T-helper 2 cell treated with Interferon-gamma antibody and Interleukin-4, amounts not matched to agents 5 μg/mL and 100 μg/mL, for 36 hours (primary cell): Measurements from ENCODE around the gene PPP2CA.

ENCODE experiments used
- DNase-seq: peaks from one replicate; pipeline ENCODE4 v3.0.0; 2021; ENCODE audit warnings: low spot score
- H3K27ac Mint-ChIP-seq: one replicate; pipeline ENCODE4 v1.8.0; 2021; ENCODE audit warnings: mild to moderate bottlenecking, mixed read lengths
- H3K27me3 Mint-ChIP-seq: one replicate; pipeline ENCODE4 v1.8.0; 2021; ENCODE audit warnings: low read depth, mixed read lengths
- H3K36me3 Mint-ChIP-seq: one replicate; pipeline ENCODE4 v1.8.0; 2021; ENCODE audit warnings: low read depth, mixed read lengths
- H3K4me1 Mint-ChIP-seq: one replicate; pipeline ENCODE4 v1.8.0; 2021; ENCODE audit warnings: low read depth, mixed read lengths
- H3K4me3 Mint-ChIP-seq: one replicate; pipeline ENCODE4 v1.8.0; 2022; ENCODE audit warnings: mild to moderate bottlenecking, moderate library complexity, mixed read lengths
- H3K9me3 Mint-ChIP-seq: one replicate; pipeline ENCODE4 v1.8.0; 2021; ENCODE audit warnings: mixed read lengths

PPP2CA gene

GRCh38 chr5:134250949-134251348 lies 25.1 kb upstream of the PPP2CA start:
- DNase-seq = no peak
- Mint-ChIP-seq H3K4me1 (no peaks in the 10 kb centered on the region), H3K4me3 (no peak overlapping the region), H3K36me3 (no peaks in the 10 kb centered on the region), H3K9me3 (no peaks in the 10 kb centered on the region), H3K27ac (no peak overlapping the region), H3K27me3 (peaks cover 11% of the 10 kb centered on the region)

GRCh38 chr5:134249469-134250379 lies 23.9 kb upstream of the PPP2CA start:
- DNase-seq = no peak
- Mint-ChIP-seq H3K4me1 (no peaks in the 10 kb centered on the region), H3K27ac (no peak overlapping the region), H3K27me3 (peaks cover 12% of the 10 kb centered on the region), H3K9me3 (no peaks in the 10 kb centered on the region), H3K4me3 (no peak overlapping the region), H3K36me3 (no peaks in the 10 kb centered on the region)

- H3K36me3 Mint-ChIP-seq = no peaks in the 10 kb centered on the region
- peaks cover 8% of the 10 kb centered on the region for H3K27me3 Mint-ChIP-seq
- H3K9me3 Mint-ChIP-seq = no peaks in the 10 kb centered on the region
- H3K27ac Mint-ChIP-seq = no peak overlapping the region
- H3K4me1 Mint-ChIP-seq = no peaks in the 10 kb centered on the region
- no peak for DNase-seq
- H3K4me3 Mint-ChIP-seq = no peak overlapping the region
These were observed 22.4 kb upstream of the PPP2CA start for GRCh38 chr5:134248256-134248655.

GRCh38 chr5:134247428-134248224 lies 21.8 kb upstream of the PPP2CA start:
- Mint-ChIP-seq H3K36me3 (no peaks in the 10 kb centered on the region), H3K27me3 (peaks cover 8% of the 10 kb centered on the region), H3K4me3 (no peak overlapping the region), H3K4me1 (no peaks in the 10 kb centered on the region), H3K9me3 (no peaks in the 10 kb centered on the region), H3K27ac (no peak overlapping the region)
- DNase-seq = no peak

GRCh38 chr5:134246771-134247427 lies 21.0 kb upstream of the PPP2CA start:
- no peak overlapping the region for H3K27ac Mint-ChIP-seq
- no peak for DNase-seq
- peaks cover 8% of the 10 kb centered on the region for H3K27me3 Mint-ChIP-seq
- no peaks in the 10 kb centered on the region for H3K36me3 Mint-ChIP-seq
- H3K4me3 Mint-ChIP-seq = no peak overlapping the region
- no peaks in the 10 kb centered on the region for H3K4me1 Mint-ChIP-seq
- no peaks in the 10 kb centered on the region for H3K9me3 Mint-ChIP-seq

GRCh38 chr5:134245692-134246091 lies 19.8 kb upstream of the PPP2CA start:
- Mint-ChIP-seq H3K36me3 (no peaks in the 10 kb centered on the region), H3K4me3 (no peak overlapping the region), H3K27me3 (peaks cover 5% of the 10 kb centered on the region), H3K27ac (no peak overlapping the region), H3K4me1 (no peaks in the 10 kb centered on the region), H3K9me3 (no peaks in the 10 kb centered on the region)
- no peak for DNase-seq

GRCh38 chr5:134245101-134245604 lies 19.3 kb upstream of the PPP2CA start:
- peaks cover 5% of the 10 kb centered on the region for H3K27me3 Mint-ChIP-seq
- no peak for DNase-seq
- no peak overlapping the region for H3K27ac Mint-ChIP-seq
- no peaks in the 10 kb centered on the region for H3K36me3 Mint-ChIP-seq
- no peak overlapping the region for H3K4me3 Mint-ChIP-seq
- no peaks in the 10 kb centered on the region for H3K4me1 Mint-ChIP-seq
- no peaks in the 10 kb centered on the region for H3K9me3 Mint-ChIP-seq

DNA sequence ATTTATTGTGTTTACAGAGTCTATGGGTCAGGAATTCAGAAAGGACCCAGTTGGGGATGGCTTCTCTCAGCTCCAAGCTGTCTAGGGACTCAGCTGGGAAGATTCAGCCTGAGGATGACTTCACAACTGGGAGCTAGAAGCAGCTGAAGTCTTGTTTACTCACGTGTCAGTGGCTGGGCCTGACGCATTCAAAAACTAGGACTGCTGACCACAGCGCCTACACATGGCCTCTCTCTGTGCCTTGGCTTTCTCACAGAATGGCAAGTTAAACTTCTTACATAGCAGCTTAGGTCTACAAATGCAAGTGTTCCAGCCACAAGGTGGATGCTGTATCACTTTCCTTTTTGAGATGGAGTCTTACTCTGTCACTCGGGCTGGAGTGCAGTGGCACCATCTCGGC lies 16.3 kb upstream of the PPP2CA start:
- Mint-ChIP-seq H3K27ac (no peak overlapping the region), H3K36me3 (no peaks in the 10 kb centered on the region), H3K9me3 (no peaks in the 10 kb centered on the region), H3K4me1 (no peaks in the 10 kb centered on the region), H3K27me3 (peaks cover 6% of the 10 kb centered on the region), H3K4me3 (no peak overlapping the region)
- no peak for DNase-seq

GRCh38 chr5:134240421-134240962 lies 14.6 kb upstream of the PPP2CA start:
- Mint-ChIP-seq H3K36me3 (no peaks in the 10 kb centered on the region), H3K27ac (no peak overlapping the region), H3K4me1 (no peaks in the 10 kb centered on the region), H3K4me3 (no peak overlapping the region), H3K27me3 (peaks cover 18% of the 10 kb centered on the region), H3K9me3 (no peaks in the 10 kb centered on the region)
- DNase-seq = no peak

GRCh38 chr5:134236820-134237219 lies 10.9 kb upstream of the PPP2CA start:
- no peak overlapping the region for H3K4me3 Mint-ChIP-seq
- peaks cover 24% of the 10 kb centered on the region for H3K27me3 Mint-ChIP-seq
- no peak for DNase-seq
- H3K9me3 Mint-ChIP-seq = no peaks in the 10 kb centered on the region
- no peaks in the 10 kb centered on the region for H3K36me3 Mint-ChIP-seq
- H3K4me1 Mint-ChIP-seq = no peaks in the 10 kb centered on the region
- no peak overlapping the region for H3K27ac Mint-ChIP-seq

DNA sequence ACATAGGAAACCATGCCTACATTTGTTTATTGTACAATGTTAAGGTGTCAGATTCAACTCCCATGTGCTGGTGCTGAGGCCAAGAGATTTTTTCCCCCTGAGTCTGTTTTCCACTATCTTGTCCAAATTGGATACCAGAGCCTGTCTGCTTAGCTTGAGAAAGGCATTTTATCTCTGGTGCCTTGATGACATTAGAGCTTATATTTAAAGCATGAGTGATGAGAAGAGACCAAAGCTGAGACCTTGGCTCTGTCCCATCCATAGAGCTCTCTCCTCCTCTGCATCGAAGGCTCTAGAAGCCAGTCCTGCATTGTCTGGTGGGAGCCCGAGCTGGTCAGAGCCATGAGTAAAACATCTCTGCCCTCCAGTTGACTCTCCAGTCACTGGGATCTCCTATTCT lies 10.4 kb upstream of the PPP2CA start:
- no peak for DNase-seq
- Mint-ChIP-seq H3K9me3 (no peaks in the 10 kb centered on the region), H3K4me1 (no peaks in the 10 kb centered on the region), H3K27me3 (peaks cover 24% of the 10 kb centered on the region), H3K27ac (no peak overlapping the region), H3K4me3 (no peak overlapping the region), H3K36me3 (no peaks in the 10 kb centered on the region)

GRCh38 chr5:134228624-134229023 lies 2.8 kb upstream of the PPP2CA start:
- H3K27me3 Mint-ChIP-seq = peaks cover 6% of the 10 kb centered on the region
- no peak overlapping the region for H3K27ac Mint-ChIP-seq
- H3K36me3 Mint-ChIP-seq = peaks cover 20% of the 10 kb centered on the region
- no peaks in the 10 kb centered on the region for H3K9me3 Mint-ChIP-seq
- peaks cover 21% of the 10 kb centered on the region for H3K4me1 Mint-ChIP-seq
- no peak overlapping the region for H3K4me3 Mint-ChIP-seq
- DNase-seq = no peak

DNA sequence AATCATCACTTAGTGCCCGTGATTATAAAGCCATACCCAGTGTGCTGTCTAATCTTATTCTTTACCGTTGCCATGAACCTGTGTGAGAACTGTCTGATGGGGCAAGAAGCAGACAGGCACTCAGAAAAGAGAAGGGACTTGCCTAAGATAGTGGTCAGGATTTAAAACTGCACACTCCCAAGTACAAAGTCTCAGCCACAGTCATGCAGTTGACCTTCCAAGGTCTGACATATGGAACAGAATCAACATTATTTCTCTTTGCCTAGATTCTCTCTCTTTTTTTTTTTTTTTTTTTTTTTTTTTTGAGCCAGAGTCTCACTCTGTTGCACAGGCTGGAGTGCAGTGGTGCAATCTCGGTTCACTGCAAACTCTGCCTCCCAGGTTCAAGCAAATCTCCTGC lies 1.9 kb upstream of the PPP2CA start:
- peak overlapping the region; percentile 98 for H3K27ac Mint-ChIP-seq
- no peaks in the 10 kb centered on the region for H3K9me3 Mint-ChIP-seq
- H3K27me3 Mint-ChIP-seq = peaks cover 4% of the 10 kb centered on the region
- peaks cover 23% of the 10 kb centered on the region for H3K36me3 Mint-ChIP-seq
- H3K4me3 Mint-ChIP-seq = peak overlapping the region; percentile 80
- peaks cover 26% of the 10 kb centered on the region for H3K4me1 Mint-ChIP-seq
- no peak for DNase-seq
